Common myeloid progenitor, CD34-positive (primary cell): ENCODE measurements around the gene ZDHHC11B.
"Not testable (repeated sequence)": the region's sequence is repeated elsewhere in the genome, so short reads cannot be mapped to it uniquely, and the experiment has no call there.

Source experiments
- CTCF ChIA-PET: fragments of 350-600 bp; sonication (Branson Sonifier 250); formaldehyde crosslinking; loops from one replicate; lab custom pipeline; 2021; ENCODE audit warnings: antibody characterized with exemption; lab: Charles Lee
- POLR2A ChIA-PET: fragments of 350-600 bp; sonication (Branson Sonifier 250); formaldehyde crosslinking; loops from one replicate; lab custom pipeline; 2021; ENCODE audit warnings: antibody characterized with exemption; lab: Charles Lee
- DNase-seq, 3 donors: peaks; one replicate each; pipeline versions ENCODE4 v3.0.0 to v3.0.0-alpha.2; 2013
- H3K27ac ChIP-seq, 2 experiments: 1 replicate in 1 of 2; 2 replicates in 1 of 2; pipeline ENCODE4 v1.7.0; 2013; ENCODE audit warnings: inconsistent platforms in 2 of 2, low read length in 2 of 2, mild to moderate bottlenecking in 2 of 2, low read depth in 1 of 2, moderate library complexity in 1 of 2; ENCODE audit not compliant: severe bottlenecking in 2 of 2, insufficient read depth in 1 of 2, poor library complexity in 1 of 2
- H3K27me3 ChIP-seq, 5 experiments: replicated peaks in 2 of 5; 1 replicate in 3 of 5; 2 replicates in 2 of 5; pipeline versions ENCODE4 v1.6.1 to v1.7.0; 2013; ENCODE audit warnings: low read length in 4 of 5, mild to moderate bottlenecking in 2 of 5, moderate library complexity in 2 of 5, inconsistent platforms in 1 of 5; ENCODE audit not compliant: insufficient read depth in 5 of 5, control insufficient read depth in 4 of 5
- H3K36me3 ChIP-seq, 4 experiments: 1 replicate in 2 of 4; 2 replicates in 2 of 4; pipeline versions ENCODE4 v1.6.1 to v1.7.0; 2013; ENCODE audit warnings: low read length in 3 of 4, control low read depth in 1 of 4, mild to moderate bottlenecking in 1 of 4; ENCODE audit not compliant: control insufficient read depth in 4 of 4, insufficient read depth in 4 of 4
- H3K4me1 ChIP-seq, 4 experiments: 1 replicate in 3 of 4; 2 replicates in 1 of 4; pipeline versions ENCODE4 v1.6.1 to v1.7.1; 2013; ENCODE audit warnings: low read length in 3 of 4, mild to moderate bottlenecking in 3 of 4, control low read depth in 1 of 4, inconsistent platforms in 1 of 4, moderate library complexity in 1 of 4; ENCODE audit not compliant: control insufficient read depth in 4 of 4, insufficient read depth in 4 of 4; ENCODE audit errors: control extremely low read depth in 1 of 4
- H3K4me3 ChIP-seq, 7 experiments: 1 replicate in 4 of 7; 2 replicates in 3 of 7; pipeline versions ENCODE4 v1.5.1 to v1.7.0; 2013; ENCODE audit warnings: mild to moderate bottlenecking in 7 of 7, low read length in 6 of 7, moderate library complexity in 6 of 7, inconsistent platforms in 2 of 7, low read depth in 2 of 7, control low read depth in 1 of 7; ENCODE audit not compliant: insufficient read depth in 4 of 7, control insufficient read depth in 1 of 7; ENCODE audit errors: extremely low read depth in 1 of 7
- H3K9me3 ChIP-seq, 5 experiments: 1 replicate in 4 of 5; 2 replicates in 1 of 5; pipeline versions ENCODE4 v1.6.1 to v1.7.1; 2013; ENCODE audit warnings: low read length in 4 of 5, mild to moderate bottlenecking in 2 of 5, inconsistent platforms in 1 of 5, low read depth in 1 of 5, moderate library complexity in 1 of 5; ENCODE audit not compliant: control insufficient read depth in 4 of 5, insufficient read depth in 2 of 5; ENCODE audit errors: control extremely low read depth in 1 of 5
- WGBS: methylation state at CpG from one replicate; pipeline ENCODE4 v1.1.5; 2013; ENCODE audit not compliant: insufficient coverage; 5-methylcytosine and 5-hydroxymethylcytosine counted together

ZDHHC11B gene

DNA sequence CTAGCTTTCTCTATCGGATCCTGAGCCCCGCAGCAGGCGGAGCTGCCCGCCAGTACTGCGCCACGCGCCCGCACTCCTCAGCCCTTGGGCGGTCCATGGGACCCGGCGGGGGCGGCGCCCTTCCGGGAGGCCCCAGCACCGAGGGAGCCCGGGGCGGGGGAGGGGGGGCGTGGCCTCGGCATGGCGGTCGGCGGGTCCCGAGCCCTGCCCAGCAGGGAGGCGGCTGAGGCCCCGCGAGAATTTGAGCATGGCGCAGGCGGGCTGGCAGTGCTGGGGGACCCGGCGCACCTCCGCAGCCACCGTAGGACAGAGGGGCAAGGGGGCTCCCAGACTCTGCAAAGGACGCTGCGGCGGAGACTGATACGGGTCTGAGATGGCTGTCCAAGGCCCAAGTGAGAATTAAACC is 6.8 kb downstream of the ZDHHC11B start:
- H3K4me1 ChIP-seq = no peaks in the 10 kb centered on the region
- no peak for DNase-seq
- H3K9me3 ChIP-seq = no peaks in the 10 kb centered on the region
- POLR2A ChIA-PET = no interaction called here
- H3K36me3 ChIP-seq = no peaks in the 10 kb centered on the region
- CTCF ChIA-PET = no interaction called here
- H3K27ac ChIP-seq = no peak overlapping the region
- peaks cover 0 to 4% (median 0%) of the 10 kb centered on the region in 5 experiments for H3K27me3 ChIP-seq
- WGBS = 91% methylated on average over 34 of the region's 36 CpGs
- H3K4me3 ChIP-seq = no peak overlapping the region

DNA sequence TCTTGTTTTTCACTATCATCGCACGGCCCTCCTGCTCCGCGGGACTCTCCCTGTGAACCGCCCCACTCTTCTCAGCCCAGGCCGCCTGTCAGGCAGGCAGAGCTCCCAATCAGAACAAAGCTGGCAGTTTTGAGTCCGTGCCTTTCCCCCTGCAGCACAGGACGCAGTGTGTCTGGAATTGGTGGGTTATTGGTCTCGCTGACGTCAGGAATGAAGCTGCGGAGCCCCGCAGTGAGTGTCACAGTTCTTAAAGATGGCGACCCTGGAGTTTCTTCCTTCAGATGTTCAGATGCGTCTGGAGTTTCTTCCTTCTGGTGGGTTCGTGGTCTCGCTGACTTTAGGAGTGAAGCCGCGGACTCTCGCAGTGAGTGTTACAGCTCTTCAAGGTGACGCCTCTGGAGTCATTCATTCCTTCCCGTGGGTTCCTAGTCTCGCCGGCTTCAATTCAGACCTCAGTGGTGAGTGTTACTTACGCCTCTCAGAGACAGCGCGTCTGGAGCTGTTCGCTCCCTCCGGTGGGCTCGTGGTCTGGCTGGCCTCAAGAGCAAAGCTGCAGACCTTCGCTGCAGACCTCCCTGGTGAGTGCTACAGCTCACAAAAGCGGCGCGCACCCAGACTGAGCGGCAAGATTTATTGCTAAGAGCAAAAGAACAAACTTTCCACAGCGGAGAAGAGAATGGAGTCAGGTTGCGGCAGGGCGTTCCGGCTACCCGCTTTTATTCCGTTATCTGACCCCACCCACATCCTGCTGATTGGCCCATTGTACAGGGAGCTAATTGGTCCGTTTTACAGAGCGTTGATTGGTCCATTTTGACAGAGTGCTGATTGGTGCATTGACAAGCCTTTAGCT is 7.4 kb downstream of the ZDHHC11B start:
- POLR2A ChIA-PET = no interaction called here
- WGBS = 95% methylated on average over 40 of the region's 42 CpGs
- H3K4me3 ChIP-seq = no peak overlapping the region

DNA sequence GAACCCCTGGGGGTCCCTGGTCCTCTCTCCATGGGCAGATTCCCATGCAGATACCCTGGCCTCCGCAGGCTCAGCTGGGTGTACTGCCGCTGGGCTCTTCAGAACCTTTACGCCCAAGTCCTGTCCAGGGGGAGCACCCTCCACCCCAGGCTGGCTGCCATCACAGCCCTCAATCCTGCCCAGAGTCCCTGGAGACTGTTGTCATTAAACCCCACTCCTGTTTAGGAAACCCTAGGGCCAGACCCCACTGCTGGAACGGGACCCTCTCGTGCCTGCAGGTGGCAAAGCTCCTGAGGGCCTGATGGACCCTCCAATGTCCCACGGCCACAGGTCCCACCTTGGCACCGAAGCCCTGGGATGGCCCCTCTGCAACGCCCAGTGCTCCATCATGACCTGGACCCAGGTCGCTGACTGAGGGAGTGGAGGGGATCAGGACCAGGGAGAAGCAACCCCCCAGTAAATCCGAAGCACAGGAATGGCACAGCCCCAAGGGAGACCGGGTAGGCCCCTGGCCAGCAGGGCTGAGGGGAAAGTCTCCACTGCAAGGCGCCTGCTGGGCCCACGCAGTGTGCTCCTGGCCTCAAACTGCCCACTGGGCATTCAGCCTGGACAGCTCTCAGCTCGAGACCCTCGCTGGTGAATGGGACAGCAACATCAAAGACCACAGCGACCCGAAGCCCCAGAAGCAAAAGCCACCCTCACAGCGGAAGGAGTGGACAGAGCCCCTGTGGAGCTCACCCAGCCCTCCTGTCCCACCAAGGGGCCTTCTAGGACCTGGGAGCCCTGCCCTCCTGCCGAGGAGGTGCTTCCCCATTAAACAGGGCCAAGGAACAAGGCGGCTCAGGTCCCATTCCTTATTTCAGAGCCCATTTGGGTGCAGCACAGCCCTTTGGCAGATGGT is 8.3 kb downstream of the ZDHHC11B start:
- no peaks in the 10 kb centered on the region for H3K36me3 ChIP-seq
- POLR2A ChIA-PET = no interaction called here
- CTCF ChIA-PET = no interaction called here
- no peaks in the 10 kb centered on the region for H3K4me1 ChIP-seq
- peaks cover 0 to 4% (median 0%) of the 10 kb centered on the region in 5 experiments for H3K27me3 ChIP-seq
- no peak overlapping the region for H3K4me3 ChIP-seq
- no peak for DNase-seq
- 99% methylated on average over 17 of the region's 20 CpGs for WGBS
- no peaks in the 10 kb centered on the region for H3K9me3 ChIP-seq
- no peak overlapping the region for H3K27ac ChIP-seq

More for the DNA sequence above, 7.4 kb downstream of the ZDHHC11B start:
- DNase-seq = no peak
- no peak overlapping the region for H3K27ac ChIP-seq
- no peaks in the 10 kb centered on the region for H3K36me3 ChIP-seq
- CTCF ChIA-PET = no interaction called here
- no peaks in the 10 kb centered on the region for H3K4me1 ChIP-seq
- no peaks in the 10 kb centered on the region for H3K9me3 ChIP-seq
- H3K27me3 ChIP-seq = peaks cover 0 to 4% (median 0%) of the 10 kb centered on the region in 5 experiments

GRCh38 chr5:775595-775960 is 9.0 kb downstream of the ZDHHC11B start:
- H3K4me1 ChIP-seq, H3K27ac ChIP-seq, H3K9me3 ChIP-seq, POLR2A ChIA-PET, DNase-seq, CTCF ChIA-PET, H3K27me3 ChIP-seq, H3K4me3 ChIP-seq, H3K36me3 ChIP-seq: not testable (repeated sequence)
- 98% methylated on average over 5 of the region's 9 CpGs for WGBS

- H3K36me3 ChIP-seq, CTCF ChIA-PET, H3K9me3 ChIP-seq, H3K4me3 ChIP-seq, DNase-seq, H3K4me1 ChIP-seq, H3K27me3 ChIP-seq, POLR2A ChIA-PET, H3K27ac ChIP-seq: not testable (repeated sequence)
- WGBS = 93% methylated on average over 13 of the region's 18 CpGs
Measured at GRCh38 chr5:774854-775505, 9.5 kb downstream of the ZDHHC11B start.

DNA sequence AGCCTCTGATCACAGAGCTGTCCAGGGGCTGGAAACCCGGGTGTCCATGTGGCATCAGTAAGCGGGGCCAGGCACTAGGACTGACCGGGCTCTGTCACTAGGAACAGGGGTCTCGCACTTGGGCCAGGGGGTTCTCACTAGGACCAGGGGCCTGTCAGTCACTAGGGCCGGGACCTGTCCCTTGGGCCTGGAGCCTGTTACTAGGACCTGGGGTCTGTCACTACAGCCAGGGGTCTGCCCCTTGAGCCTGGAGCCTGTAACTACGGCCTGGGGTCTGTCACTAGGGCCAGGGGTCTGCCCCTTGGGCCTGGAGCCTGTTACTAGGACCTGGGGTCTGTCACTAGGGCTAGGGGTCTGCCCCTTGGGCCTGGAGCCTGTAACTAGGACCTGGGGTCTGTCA is 10.2 kb downstream of the ZDHHC11B start:
- H3K9me3 ChIP-seq, H3K27me3 ChIP-seq, H3K4me1 ChIP-seq, POLR2A ChIA-PET, H3K4me3 ChIP-seq, CTCF ChIA-PET, H3K27ac ChIP-seq, DNase-seq, H3K36me3 ChIP-seq: not testable (repeated sequence)
- WGBS = 94% methylated on average over 2 of the region's 6 CpGs
